GM18867 (cell line): Measurements from ENCODE around the gene DIS3.
"Not testable (repeated sequence)": the region's sequence is repeated elsewhere in the genome, so short reads cannot be mapped to it uniquely, and the experiment has no call there.

Source experiments
- ATAC-seq: cut with Tn5 transposase; IDR thresholded peaks from one replicate; pipeline ENCODE4 v1.9.1; 2021; ENCODE audit warnings: mild to moderate bottlenecking, moderate library complexity; ENCODE audit not compliant: unreplicated experiment

The DIS3 gene

DNA sequence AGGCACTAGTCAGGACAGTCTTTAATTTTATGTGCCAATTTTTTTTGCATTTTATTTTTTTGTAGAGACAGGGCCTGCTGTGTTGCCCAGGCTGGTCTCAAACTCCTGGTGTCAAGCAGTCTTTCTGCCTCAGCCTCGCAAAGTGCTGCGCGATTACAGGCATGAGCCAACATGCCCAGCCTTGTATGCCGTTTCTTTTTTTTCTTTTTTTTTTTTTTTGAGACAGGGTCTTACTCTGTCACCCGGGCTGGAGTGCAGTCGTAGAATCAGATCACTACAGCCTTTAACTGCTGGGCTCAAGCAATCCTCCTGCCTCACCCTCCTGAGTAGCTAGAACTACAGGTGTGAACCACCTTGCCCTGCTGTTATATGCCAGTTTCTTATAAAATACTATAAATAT, 27.6 kb downstream of the DIS3 start:
- no peak for ATAC-seq

DNA sequence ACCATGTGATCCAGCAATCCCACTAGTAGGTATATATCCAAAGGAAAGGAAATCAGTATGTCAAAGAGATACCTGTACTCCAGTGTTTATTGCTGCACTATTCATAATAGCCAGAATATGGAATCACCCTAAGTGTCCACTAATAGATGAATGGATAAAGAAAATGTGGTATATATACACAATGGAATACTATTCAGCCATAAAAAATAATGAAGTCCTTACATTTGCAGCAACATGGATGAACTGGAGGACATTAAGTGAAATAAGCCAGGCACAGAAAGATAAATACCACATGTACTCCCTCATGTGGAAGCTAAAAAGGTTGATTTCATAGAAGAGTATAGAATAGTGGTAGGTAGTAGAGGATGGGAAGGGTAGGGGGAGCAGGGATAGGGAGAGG, 30.5 kb downstream of the DIS3 start:
- ATAC-seq = no peak

DNA sequence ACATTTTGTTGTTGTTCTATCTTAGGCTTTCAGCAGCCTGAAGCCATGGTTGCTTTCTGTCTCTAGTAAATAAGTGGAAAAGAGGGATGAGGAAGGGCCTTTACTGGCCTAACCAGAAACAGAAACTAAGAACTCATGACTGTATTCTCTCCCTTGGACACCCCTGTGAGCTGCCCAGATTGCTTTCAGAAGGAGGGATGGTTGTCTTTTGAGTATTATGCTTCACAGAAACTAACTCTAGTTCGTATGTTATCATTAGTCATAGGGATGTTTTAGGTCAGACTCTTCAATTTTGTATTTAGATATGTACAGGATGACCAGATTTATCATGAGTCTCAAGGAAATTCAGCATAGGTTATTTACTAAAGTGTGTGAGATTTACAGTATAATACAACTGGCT, 36.4 kb downstream of the DIS3 start:
- no peak for ATAC-seq

DNA sequence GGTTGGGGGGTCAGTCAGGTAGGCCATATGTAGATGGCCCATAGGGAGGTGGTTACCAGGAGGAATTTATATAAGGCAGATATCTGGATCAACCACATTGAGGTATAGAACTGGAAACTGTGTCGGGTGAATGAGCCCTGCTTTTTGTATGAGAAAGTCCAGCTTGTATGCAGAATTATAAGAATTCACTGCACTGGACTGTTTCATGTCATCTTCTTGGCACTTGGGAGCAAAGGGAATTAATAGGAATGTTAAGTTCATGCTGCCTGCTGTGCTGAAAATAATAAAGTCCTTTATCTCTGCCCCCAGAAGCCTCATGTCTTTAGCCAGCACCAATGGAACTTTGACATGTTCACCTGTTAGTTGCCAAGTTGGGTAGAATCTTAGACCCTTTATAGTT, 41.7 kb downstream of the DIS3 start:
- no peak for ATAC-seq

DNA sequence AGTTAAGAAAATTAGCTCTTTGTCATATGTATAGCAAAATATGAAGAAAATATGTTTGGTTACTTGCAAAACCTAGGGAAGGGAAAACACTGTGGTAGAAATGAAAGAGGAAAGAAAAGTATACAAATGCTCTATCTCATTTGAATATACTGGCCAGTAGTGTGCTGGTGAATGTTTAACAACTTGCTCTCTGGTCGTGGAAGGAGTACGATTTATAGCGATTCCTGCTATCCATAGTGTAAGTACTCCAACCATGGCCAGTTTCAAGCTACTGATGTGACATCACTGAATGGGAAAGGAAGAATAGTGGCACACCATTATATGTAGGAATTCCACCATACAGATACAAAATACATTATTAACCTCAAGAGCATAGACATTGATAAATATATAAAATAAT, 44.7 kb downstream of the DIS3 start:
- no peak for ATAC-seq

DNA sequence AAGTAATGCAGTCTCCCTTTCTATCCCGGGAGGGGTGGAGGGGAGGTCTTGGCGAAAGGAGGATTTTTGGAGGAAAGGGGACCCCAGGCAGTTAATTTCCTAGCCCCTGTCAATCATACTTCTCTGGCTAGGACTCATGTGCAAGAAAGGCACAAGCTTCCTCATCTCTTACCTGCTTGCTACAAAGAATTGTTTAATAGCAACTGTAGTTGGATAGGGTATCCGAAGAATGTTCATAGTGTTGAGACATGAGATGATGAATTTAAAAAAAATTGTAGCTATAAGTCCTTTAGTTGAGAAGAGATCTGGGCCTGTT, 53.5 kb downstream of the DIS3 start:
- no peak for ATAC-seq

DNA sequence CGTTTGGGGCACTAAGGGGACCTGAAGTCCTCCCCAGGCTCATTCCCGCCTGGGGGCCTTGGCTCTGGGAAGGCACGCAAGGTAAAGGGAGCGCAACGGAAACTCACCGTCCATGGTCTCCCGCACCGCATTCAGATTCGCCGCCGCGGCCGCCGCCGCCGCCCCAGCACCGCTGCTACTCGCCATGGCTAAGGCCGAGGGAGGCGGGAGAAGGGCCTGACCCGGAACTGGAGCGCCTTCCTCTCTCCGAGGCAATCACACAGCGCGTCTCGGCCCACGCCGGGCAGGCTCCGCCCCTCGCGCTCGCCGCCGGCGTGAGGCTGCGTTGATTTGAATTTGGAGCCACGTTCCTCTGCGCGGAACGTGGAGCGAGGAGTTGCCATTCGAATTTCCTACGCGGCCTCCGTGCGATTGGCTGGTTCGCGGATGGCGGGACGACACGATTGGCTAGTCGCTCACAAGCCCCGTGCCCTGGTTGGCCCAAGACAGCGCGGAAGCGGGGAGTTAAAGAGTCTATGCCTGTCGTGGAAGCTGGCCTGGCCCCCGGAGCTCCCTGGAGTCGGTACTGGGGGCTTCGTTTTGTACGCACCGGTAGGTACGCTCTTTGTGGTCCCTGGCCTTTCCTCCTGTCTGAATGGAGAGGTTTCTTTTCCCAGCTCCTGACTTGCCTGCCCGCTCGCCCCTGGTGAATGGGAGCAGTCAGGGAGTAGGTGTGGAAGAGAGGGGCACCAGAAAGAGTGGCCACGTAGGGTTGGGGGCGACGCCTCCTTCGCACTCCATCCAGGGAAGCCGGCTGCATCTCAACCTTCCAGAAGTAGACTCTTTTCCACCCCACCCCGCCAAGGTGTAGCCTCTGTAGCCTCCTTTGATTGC, 54.0 kb downstream of the DIS3 start, which contains the start of the genes BORA and MZT1:
Gene BORA (plus strand): TSS at position 507 of the 873 bp plus-strand sequence. CDS start 1,018 bp downstream, outside the sequence.
Gene MZT1 (minus strand): TSS at position 213 of the 873 bp plus-strand sequence. CDS start 27 bp downstream, at position 186.
- peak; percentile 93 for ATAC-seq

DNA sequence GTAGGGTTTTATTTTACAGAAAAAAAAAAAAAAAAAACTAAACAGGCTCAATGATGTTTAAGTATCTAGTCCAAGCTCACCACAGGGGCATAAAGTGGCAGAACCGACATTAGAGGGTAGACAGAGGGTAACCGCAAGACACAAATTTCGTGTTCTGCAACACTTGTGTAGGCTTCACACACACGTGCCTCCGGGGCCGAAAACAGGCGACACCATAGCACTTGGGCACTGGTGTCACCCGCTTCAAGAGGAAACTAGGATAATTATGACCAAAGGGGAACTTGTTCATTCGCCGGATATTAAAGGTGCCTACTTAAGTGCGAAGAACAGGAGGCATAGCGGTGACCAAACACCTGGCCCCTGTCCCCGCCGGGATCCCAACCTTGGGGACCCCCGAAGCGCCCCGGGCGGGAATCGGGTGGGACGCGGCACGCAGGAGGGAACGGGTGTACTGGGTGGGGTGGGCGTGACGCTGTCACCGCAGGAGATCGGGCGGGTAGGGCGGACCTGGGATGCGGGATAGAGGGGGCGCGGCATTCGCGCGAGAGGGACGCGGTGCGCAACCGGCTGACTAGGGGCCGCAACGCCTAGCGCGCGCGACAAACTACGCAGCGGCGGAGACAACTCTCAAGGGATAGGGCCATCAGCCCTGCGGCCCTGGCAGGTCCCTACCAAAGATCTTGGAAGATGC, 54.8 kb downstream of the DIS3 start:
- peak; percentile 24 for ATAC-seq

DNA sequence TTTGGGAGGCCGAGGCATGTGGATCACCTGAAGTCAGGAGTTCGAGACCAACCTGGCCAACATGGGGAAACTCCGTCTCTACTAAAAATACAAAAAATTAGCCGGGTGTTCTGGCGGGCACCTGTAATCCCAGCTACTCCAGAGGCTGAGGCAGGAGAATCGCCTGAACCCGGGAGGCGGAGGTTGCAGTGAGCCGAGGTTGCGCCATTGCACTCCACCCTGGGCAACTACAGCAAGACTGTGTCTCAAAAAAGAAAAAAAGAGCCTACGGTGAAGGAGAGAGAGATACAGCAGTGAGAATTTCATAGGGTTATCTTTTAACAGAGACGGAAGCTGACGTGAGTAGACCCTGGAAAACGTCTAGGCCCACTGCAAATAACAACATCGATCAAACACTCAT, 55.5 kb downstream of the DIS3 start:
- ATAC-seq = not testable (repeated sequence)

DNA sequence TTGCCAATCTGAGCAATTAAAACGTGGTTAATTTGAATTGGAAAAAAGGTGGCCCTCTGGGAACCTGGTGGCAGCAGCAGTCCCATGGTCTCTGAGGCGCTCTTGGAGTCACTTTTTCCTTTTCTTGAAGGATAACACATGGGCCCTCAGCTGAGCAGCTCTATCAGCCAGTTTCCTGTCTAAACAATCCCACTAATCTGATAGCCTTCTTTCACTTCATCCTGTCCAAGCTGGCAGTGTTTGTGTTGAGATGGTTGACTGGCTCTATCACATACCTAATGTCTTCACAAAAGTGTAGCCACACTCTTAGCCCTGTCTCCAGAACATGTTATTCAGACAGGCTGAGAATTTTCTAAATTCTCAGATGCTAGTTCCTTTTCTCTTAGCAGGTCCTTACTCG, 64.9 kb downstream of the DIS3 start:
- ATAC-seq = no peak
